Stimulated activated CD4-positive, alpha-beta T cell treated with anti-CD3 and anti-CD28 coated beads, Interleukin-15, amount 100 ng/mL, for 24 hours (primary cell): ENCODE measurements around the gene RNF220.
A peak's percentile ranks its signal among the peaks of the same experiment; 100 is the strongest.
"Not testable (repeated sequence)": the region's sequence is repeated elsewhere in the genome, so short reads cannot be mapped to it uniquely, and the experiment has no call there.

ENCODE experiments used
- DNase-seq: peaks from one replicate; pipeline ENCODE4 v3.0.0-alpha.2; 2020

Gene RNF220

DNA sequence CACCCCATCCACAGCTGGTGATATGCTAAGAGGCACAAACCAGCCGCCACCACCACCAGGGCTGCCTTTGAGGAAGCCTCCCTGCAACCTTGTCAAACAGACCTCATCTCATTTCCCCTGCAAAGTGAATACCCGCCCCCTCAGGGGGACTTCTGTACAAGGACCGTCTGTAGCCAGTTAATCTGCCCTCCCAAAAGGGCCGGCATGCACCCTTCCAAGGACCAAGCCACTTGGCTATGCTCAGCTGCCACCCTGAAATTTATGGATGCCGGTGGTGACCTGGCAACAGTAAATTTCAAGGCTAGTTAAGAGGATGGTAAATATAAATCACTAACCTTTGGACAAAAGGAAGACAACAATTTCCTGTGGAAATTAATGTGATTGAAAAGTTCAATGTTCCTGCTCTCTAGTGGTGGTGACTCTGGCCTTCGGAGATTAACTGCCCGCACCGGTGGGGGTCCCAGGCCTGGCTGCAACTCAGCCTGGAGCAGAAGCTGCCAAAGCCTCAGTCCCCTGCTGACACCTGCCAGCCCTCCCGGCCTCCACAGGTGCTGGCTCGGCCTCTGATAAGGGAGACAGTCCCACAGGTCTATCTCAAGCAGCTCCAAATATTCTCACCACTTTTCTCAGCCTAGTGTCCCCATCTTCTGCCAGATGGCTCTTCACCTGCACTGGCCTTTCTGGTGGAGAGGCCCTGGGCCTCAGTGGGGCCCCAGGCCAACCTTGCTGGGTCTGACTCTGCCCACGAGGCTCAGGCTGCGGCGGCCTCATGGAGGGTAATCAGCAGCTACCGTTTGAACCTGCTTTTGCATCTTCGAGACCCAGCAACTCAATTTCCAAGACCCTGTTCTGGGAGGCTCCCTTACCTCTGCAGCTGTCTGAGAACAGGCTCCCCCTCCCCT lies 257.0 kb downstream of the RNF220 start:
- no peak for DNase-seq

DNA sequence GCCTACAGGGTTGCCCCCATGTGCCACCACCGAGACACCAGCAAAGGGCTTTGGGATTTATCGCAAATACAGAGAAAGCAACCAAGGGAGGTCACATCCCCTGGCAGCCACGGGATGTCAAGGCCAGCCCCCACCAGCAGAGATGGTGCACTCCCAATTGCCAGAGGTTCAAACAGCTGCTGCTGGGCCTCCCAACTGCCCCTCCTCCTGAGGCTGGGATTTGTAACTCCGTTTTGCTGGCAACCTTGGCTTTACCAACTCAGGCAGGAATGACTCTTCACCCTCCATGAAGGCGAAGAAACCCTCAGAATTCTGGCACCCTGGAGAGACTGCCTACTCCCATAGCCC lies 257.6 kb downstream of the RNF220 start:
- DNase-seq, result no peak

DNA sequence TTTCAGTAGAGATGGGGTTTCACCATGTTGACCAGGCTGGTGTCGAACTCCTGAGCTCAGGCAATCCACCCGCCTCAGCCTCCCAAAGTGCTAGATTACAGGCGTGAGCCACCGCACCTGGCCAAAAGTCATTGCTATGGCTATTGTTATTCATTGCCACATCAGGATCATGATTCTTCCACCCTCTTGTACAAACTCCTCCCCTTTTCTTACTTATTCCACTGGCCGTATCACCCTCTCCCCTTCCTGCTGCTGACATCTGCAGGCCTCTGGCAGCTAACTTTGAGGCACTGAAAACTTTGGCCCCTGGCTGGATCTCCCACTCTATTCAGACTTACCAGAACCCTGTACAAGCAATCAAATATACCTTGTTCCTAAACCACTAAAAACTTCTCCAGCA lies 258.4 kb downstream of the RNF220 start:
- no peak for DNase-seq

DNA sequence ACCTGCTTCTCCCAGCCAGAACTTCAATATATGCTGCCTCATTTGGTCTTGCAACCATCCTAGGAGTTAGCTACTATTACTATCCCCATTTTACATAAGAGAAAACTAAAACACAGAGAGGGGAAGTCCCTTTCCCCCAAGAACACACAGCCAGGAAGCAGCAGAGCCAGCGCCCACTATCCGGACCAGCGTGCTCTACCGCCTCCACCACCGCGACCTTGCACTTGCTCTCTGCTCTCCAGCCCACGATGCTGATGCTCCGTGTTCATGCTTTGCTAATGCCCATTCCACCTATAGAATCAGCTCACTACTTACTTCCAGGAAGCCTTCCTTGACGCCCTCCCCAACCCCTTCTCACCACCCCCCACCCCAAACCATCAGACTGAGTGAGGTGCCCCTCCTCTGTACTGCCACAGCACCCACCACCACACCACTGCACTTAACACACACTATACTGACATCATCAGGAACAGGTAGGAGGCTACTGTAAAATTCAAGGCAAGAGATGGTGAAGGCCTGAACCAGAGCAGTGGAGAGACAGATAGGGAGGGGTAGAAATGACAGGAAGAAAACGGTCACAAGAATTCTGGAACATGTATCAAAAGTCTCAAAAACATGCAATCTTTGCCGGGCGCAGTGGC lies 259.8 kb downstream of the RNF220 start:
- peak; percentile 59 for DNase-seq

DNA sequence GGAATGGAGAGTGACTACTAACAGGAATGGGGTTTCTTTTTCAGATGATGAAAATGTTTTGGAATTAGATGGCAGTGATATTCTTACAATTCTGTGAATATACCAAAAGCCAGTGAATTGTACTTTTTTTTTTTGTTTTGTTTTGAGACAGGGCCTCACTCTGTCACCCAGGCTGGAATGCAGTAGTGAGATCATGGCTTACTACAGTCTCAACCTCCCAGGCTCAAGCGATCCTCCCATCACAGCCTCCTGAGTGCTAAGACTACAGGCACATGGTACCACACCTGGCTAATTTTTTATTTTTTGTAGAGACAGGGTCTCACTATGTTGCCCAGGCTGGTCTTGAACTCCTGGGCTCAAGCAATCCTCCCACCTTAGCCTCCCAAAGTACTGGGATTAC lies 261.7 kb downstream of the RNF220 start:
- DNase-seq, result not testable (repeated sequence)

DNA sequence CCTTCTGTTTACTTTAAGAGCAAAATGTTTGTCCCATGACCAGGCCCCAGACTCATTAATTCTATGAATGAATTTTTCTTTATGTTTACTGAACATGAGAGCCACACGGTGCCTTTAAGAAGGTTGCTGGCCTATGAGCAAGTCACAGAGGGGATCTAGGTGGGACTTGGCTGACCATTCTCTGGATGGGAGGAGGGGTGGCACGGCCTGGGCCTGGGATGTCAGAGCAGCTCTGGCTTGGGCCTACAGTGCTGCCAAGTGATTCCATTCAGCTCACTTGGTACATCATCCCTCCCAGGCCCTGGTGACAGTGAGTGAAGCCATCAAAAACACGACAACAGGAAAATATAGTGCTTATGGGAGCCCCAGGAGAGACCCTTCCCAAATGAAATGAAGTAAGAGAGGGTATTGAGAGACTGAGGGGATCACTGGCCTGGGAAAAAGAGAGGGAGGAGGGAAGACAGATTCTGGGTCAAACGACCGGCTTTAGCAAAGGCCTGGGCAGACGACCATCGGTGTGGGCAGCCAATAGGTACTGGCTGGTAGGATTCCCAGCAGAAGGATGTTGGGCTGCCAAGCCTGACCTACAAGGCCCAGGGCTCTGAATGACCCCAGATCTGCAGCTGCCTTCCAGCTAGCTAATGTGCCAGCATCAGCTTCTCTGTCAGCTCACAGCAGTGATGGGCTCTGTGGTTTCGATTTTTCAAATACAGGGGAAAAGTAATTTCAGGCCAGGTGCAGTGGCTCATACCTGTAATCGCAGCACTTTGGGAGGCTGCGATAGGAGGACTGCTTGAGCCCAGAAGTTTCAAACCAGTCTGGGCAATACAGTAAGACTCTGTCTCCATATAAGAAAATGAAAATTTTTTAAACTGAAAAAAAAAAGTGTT lies 265.9 kb downstream of the RNF220 start:
- DNase-seq, result no peak

DNA sequence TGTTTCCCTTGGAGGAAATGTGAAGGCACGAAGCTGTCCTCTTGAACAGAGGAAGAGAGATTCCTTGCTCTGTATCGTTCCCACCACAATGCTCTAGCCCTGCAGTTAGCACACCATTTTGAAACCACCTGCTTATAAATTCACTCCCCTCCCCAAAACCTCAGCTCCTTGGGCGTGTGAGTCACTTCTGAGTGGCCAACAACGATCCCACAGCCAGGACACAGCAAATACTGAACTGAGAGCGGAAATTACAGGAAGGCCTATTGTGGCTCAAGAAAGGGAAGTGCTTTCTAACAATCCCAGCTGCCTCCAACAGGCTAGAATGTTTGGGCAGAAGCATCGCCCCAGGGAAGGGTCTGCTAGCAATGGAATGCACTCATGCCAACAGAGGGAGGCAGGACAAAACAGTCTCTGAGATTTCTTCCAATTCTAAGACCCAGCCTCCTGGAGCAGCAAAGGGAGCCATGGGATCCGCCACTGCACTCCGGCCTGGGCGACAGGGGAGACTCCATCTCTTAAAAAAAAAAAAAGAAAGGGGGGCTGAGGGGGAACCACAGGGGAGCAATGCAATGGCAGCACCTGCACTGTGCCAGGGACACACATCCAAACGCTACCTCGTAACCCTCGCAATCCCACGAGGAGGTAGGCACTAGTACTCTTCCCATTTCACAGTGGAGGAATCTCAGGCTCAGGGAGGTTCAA lies 267.4 kb downstream of the RNF220 start:
- no peak for DNase-seq

DNA sequence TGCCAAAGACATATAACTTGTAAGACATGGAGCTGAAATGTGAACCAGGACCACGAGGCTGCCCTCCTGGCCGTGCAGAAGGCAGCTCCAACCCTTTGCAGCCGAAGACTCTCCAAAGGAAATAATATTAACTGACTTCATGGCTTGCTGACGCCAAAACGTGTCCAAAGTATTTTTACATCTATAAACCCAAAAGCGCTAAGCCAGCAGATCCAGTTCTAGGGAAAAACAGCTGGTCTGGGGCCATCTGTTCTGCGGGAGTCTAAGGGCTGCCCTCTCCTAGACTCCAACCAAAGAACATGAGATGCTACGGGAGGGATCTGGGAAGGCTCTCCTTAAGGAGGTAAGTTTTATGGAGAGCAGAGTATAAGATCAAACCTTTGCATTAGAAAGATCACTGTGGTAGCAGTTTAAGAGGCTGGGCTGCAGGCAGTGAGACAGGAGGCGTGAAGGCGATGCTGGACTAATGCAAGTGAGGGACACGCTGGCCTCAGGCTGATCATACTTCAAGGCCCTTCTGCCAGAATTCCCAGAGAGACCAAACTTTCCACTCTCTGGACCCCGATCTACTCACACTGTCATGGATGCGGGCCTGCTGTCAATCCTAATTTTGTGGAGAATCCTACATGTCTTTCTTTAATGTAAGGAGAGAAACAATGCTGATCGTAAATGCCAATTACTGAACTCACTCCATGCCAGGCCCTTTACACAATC lies 268.1 kb downstream of the RNF220 start:
- no peak for DNase-seq

DNA sequence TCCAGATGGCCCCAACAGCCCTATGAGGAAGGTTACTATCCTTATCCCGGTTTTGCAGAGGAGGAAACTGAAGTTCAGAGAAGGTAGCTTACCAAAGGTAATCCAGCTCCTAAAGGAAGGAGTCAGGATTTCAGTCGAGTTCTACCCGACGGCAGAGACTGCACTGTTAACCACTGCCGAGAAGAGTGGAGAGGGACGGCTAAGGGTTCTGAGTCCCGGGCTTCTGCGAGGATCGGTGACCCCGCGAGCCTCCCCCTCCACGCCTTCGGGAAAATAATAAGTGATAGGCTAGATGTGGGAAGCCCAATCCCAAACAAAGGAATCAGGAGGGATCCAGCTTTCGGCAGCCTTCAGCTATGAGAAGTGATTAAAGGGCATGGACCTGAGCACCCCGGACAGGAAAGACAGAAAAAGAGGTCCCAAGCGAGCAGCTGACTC lies 268.6 kb downstream of the RNF220 start:
- DNase-seq, result no peak

DNA sequence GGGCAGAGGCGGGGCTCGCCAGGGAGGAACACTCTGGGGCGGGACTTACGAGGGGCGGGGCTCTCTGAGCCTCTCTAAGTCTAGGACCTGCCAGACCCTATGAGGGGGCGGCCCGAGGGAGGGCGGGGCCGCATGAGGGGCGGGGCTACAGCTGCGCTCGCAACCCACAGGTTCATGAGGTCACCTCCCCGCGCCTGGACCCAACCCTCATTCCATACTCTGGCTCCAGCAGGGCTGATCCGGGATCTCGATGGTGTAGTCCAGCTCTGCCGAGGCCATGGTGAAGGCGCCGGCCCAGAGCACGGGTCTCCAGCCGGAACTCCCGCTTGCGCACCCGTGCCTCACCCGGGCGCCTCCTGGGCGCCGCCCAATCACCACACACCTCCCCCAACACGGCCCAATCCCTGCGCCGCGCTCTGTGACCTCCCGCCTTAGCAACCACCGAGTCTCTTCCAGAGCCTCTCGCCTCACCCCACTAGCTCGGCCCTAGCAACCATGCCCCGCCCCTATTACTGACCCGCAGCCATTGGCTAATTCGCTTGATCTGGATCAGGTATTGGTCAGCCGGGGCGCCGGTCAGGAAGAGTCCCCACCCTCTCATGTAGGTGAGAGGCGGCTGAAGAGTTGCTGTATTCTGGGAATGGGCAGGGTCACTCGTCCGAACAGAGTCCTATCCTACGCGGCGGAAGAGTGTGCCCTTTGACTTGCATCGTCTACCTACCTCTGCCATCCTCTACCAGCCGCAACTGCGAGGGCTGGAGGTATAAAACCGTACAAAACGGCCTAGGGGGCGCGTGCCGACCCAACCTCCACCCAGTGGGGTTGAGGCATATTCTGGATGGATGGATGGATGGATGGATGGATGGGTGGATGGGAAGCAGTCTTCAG lies 269.3 kb downstream of the RNF220 start, which contains the start of the genes ARMH1 and TMEM53:
ARMH1 (plus strand) TSS at position 602 of the 888 bp plus-strand sequence. CDS start 14,984 bp downstream, outside the sequence.
TMEM53 (minus strand) TSS at position 369 of the 888 bp plus-strand sequence; CDS start at position 279, 90 bp downstream.
- DNase-seq, result peak; percentile 99

DNA sequence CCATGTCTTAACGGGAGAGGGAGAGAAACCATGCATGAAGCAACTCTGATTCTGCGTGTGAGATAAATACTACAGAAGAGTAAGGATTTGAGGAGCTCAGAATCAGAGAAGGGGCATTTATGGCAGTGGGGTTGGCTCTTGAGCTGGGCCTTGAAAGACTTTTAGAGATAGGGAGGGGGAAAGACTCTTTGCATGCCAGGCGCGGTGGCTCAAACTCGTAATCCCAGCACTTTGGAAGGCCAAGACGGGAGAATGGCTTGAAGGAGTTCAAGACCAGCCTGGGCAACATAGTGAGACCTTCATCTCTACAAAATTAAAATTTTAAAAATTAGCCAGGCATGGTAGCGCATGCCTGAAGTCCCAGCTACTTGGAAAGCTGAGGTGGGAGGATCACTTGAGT lies 270.1 kb downstream of the RNF220 start:
- no peak for DNase-seq

DNA sequence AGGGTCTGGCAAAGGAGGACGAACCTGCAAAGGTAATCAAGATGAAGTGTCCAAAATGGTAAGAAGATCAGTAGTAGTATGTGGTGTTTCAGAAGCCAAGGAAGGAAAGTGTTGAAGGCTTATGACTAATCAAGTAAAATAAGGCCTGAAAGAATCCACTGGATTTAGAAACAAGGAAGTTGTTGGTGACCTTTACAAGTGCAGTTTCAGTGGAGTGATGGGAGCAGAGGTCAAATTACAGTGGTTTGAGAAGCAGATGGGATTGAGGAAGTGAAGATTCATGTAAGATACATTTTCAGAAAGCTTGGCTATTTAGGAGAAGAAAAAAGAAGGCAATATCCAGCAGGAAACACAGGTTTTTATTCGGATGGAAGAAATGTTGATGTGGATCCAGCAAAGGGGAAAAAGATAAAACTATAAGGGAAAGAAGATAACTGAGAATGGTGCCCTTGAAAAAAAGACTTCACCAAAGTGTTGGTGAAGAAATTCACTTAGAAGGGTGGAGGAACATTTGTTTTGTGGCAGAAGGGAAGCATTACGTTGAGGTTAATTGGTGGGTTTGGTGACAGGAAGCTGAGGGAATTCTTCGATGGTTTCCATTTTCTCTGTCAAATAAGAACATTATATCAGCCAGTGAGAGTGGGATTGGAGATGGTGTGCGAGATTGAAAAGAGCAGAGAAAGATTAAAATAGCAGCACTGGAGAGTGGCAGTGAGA lies 271.6 kb downstream of the RNF220 start:
- DNase-seq, result no peak

DNA sequence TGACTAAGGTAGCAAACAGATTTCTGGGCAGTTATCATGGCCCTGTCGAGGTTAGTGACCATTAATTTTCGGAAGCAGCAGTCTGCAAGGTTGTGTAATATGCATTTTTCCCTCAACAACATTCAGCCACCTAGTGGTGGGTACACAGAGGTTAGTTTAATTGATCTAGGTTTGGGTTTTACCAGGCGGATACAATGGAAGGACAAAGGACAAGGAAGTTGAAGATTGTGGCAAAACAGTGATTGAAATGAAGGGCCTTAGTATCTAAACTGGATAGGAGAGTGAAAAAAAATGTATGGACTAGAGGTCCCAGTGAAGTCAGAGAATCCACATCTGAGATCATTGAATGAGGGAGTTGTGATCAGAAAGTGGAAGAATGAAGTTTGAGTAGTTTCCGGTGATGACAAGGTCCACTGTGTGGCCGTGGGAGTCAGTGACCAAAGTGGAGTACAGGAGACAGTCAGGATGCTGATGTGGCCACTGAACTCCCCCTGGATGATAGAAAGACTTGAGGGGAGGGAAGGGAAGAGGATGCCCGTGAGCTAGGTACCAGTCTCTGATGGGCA lies 272.2 kb downstream of the RNF220 start:
- DNase-seq, result no peak

DNA sequence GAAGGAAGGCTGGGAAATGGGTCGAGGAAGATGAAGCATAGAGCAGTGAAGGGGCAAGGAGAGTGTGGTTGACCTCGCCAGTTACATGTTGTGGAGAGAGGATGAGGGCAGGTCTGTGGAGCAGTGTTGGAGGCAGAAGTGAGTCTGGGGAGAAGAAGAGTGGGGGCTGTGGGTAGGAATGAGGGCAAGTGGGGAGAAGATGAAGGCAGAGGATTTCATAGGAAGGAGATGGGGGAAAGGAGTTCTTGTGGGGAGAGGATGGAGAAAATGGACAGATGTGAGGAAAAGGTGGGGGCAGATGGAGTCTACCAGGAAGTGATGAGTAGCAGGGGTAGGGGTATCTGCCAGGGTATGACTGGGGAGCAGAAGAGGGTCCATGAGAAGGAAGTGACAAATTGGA lies 273.1 kb downstream of the RNF220 start:
- DNase-seq, result no peak

DNA sequence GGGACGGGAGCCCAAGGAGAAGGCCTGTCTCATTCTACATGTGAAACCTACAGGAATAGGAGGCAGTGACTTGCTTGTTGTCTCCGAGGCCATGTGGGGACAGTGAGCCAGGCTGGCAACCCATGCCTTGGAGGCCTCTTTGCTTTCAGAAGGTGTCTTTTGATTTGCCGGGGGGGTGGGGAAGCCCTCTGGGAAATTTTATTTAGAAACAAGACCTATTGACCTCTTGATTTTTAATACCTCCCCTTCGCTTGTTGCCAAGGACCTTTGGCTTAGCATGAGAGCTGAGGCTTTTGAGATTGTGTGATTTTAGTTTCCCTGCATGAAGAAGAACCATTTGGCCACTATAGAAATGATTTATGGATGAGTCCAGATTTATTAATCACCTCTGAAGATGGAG lies 273.6 kb downstream of the RNF220 start:
- DNase-seq, result no peak

DNA sequence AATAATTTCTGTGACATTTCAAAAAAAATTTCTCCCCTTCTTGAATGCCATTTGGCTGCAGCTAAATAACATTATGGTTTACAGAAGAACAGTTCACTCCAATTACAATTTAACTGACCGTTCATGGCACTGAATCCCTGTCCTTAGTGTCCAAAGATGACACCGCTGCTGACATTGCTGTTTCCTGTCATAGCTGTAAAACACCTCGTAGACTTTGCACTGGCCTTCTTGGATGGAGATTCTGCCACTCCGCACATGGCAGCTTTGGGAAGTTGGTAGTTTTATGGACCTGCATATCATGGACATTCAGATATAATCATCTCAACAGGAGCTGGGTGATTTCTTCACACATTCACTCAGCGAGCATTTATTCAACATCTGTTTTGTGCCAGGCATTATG lies 274.4 kb downstream of the RNF220 start:
- no peak for DNase-seq

DNA sequence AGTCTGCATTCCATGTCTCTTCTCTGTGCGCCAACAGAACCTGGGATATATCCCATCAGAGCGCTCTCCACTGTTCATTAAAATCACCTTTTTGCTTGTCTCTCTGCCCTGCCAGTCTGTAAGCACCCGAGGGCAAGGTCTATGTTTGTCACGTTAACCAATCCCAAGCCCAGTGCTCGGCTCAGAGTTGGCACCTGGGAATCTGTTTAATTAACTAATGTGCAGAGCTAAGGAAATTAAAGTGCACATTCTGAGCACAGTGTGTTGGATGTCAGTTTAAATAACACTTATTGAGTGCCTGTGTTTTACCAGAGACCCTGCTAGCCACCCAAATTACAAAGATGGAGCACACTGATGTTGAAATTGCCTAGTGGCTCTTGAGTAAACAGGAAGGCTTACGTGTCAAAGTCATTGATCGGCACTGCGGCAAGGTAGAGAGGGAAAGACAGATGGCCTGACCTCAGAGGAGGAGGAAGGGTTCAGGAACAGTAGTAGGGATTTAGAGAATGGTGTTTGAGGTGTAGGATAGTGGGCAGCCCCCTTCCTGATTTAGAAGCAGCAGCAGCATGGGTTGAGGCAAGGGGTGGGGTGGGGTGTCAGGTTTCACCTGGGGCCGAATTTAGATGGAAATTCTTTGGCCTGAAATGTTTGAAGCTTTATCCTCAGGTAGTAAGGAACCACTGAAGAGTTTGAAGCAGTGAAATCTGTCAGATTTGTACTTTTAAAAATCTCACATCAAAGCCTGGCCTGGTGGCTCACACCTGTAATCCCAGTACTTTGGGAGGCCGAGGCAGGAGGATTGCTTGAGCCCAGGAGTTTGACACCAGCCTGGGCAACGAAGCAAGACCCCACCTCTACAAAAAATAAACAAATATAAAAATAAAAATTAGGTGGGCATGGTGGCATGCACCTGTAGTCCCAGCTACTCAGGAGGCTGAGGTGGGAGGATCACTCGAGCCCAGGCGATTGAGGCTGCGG lies 277.1 kb downstream of the RNF220 start:
- no peak for DNase-seq

DNA sequence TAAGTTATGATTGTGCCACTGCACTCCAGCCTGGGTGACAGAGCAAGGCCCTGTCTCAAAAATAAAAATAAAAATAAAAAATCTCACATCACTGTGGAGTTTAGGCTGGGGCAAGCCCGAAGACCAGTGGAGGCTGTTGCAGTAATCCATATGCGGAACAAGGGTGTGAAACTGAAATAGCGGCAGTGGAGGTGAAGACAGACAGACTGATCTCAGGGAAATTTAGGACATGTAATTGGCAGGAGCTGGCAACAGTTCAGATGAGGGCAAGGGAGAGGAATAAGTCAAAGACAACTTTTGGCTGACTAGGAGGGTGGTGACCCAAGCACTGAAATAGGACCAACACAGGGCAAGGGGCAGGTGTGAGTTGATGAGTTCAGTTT lies 277.8 kb downstream of the RNF220 start:
- DNase-seq, result no peak
